22Rv1 (cell line): ENCODE data around the gene CREB5.

Experiments
- ZFX ChIP-seq: fragments of 450-650 bp; IDR thresholded peaks from 2 replicates; pipeline ENCODE4 v1.6.1; 2017; ENCODE audit warnings: antibody characterized with exemption, borderline replicate concordance
- TF ChIP-seq, protein P1 (sequence below): fragments of 450-650 bp; IDR thresholded peaks from 2 replicates; pipeline ENCODE4 v1.5.1; 2017; ENCODE audit warnings: mild to moderate bottlenecking

DNA sequence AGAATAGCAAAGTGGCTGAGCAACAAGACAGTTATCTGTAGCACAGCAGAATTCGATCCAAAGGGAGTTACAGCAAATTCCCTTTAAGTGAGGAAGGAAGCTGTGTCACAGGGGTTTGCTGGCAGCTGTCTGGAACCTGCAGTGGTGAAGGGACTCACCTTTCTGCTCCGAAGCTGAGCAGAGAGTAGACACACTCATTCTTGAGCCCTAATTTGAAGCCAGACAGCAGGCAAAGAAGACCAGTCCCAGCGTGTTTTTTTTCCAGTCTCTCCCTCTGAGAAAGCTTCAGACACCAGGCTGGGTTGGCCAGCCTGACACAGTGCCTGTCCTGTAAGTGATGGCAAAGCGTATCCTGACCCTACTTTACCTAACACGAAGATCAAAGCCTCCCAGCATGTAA, 335.1 kb downstream of the CREB5 start:
- no peak for TF ChIP-seq ZFX
- TF ChIP-seq, protein P1, sequence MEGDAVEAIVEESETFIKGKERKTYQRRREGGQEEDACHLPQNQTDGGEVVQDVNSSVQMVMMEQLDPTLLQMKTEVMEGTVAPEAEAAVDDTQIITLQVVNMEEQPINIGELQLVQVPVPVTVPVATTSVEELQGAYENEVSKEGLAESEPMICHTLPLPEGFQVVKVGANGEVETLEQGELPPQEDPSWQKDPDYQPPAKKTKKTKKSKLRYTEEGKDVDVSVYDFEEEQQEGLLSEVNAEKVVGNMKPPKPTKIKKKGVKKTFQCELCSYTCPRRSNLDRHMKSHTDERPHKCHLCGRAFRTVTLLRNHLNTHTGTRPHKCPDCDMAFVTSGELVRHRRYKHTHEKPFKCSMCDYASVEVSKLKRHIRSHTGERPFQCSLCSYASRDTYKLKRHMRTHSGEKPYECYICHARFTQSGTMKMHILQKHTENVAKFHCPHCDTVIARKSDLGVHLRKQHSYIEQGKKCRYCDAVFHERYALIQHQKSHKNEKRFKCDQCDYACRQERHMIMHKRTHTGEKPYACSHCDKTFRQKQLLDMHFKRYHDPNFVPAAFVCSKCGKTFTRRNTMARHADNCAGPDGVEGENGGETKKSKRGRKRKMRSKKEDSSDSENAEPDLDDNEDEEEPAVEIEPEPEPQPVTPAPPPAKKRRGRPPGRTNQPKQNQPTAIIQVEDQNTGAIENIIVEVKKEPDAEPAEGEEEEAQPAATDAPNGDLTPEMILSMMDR, result no peak
